ENCODE data around the gene CLSTN1.

CLSTN1 gene

DNA sequence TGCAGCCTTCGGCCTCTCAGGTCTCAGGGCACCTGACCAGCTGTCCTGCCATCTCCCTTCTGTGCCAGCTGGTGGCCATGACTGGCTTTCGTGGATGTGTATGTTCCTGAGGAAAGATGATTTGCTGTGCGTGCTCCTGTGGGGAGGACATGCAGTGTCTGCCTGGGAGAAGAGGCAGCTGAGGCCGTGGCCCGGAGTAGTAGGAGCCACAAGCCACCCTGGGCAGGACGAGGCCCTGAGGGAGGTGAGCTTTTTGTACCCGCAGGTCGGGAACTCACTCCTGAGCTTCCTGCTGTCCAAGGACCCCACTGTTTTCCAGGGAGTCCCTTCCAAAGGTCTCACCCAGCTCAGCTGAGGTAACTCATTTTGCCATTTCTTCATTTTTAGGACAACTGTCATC is 113.7 kb downstream of the CLSTN1 start:
- DNase-seq: no peak

DNA sequence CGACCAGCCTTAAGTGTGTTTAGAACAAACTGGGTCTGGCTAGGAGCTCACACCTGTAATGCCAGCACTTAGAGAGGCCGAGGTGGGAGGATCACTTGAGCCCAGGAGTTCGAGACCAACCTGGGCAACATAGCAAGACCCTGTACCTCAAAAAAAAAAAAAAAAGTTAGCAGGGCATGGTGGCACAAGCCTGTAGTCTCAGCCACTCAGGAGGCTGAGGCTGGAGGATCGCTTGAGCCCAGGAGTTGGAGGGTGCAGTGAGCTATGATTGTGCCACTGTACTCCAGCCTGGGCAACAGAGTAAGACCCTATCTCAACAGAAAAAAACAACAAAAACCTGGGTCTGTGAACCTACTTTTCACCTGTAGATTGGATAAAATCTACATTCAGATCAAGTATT is 117.6 kb downstream of the CLSTN1 start:
- no peak for DNase-seq

DNA sequence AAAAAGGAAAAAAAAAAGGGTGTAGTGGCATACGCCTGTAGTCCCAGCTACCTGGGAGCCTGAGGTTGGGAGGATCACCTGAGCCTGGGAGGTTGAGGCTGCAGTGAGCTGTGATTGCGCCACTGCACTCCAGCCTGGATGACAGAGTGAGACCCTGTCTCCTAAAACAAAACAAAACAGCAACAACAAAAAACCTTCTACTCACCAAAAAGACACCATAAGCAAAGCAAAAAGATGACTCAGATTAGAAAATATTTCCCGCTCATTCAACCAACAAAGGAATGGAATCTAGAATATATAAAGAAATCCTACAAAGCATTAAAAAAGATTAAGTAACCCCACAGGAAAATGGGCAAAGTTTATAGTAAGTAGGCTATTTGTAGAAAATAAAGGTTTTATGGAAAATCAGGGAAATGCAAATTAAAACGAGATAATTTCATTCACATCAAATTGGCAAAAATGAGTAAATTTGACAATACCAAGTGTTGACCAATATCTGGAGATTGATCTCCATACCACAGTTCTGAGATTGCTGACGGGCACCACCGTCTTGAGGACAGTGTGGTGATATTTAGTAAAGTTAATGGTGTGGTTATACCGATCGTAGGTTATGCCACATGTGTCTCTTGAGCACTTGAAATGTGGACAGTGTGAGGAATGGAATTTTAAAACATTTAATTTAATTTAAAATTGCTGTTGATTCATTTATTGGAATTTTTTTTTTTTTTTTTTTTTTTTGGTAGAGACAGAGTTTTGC is 118.2 kb downstream of the CLSTN1 start:
- DNase-seq: no peak

DNA sequence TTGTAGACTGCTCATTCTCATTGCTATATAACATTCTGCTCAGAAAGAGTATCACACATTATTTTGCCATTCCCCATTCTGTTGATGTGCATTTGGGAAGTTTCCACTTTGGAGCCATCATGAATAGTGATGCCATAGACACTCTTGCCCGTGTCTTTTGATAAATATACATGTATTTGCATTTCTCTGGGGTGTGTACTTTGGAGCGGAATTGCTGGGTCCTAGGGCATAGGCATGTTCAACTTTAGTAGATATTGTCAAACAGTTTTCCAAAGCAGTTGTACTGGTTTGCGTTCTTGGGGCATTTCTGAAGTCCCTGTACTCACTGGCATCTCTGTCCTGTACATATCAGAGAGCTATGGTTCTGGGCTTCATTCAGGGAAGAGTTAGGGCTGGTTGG is 120.1 kb downstream of the CLSTN1 start:
- no peak for DNase-seq

DNA sequence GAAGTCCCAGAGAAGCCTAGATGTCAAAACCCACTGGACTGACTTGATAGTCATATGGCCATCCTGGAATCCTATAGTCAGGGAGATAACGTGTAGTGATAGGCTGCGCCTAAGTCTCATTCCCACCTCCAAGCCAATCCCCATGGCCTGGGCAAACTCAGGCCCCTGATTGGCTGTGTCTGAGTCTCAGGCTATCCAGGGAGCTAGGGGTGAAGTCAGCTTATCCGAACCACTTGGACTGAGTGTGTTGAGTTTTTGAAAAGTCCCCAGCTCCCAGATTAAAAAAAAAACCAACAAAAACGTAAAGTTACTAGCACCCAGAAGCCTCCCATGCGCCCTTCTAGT is 120.6 kb downstream of the CLSTN1 start:
- DNase-seq: no peak

DNA sequence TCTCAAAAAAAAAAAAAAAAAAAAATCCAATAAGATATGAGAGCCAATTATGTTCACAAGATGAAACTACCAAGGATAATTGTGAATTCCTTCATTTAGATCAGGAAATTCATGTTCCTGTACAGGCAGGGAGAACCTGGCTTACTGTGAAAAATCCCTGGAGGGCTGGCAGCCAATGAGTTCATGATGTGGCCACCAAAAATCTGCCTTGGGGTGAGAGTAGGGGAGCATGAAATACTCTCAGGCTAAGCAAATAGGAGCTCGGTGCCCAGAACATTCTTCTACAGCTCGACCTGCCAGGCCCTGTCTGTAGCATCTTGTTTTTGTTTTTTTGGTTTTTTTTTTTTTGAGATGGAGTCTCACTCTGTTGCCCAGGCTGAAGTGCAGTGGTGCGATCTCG is 122.1 kb downstream of the CLSTN1 start:
- no peak for DNase-seq

DNA sequence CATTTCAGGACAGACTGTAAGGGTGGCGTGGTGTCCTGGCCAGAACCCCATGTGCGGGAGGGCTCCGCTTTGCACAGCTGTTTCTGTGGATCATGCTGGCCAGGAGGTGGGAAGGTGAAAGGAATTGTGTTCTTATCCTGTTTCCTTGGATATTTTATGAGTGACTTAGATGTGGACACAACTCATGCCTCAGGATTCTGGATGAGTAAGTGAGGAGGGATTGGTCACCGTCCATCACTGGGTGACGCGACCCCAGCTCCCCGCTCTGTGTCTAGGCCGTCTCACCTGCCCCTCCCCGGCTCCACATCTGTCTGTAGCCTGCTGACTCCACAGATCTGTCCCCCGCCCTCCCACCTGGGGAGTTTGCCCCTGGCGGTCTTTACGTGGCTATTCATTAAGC is 123.4 kb downstream of the CLSTN1 start:
- DNase-seq: no peak

DNA sequence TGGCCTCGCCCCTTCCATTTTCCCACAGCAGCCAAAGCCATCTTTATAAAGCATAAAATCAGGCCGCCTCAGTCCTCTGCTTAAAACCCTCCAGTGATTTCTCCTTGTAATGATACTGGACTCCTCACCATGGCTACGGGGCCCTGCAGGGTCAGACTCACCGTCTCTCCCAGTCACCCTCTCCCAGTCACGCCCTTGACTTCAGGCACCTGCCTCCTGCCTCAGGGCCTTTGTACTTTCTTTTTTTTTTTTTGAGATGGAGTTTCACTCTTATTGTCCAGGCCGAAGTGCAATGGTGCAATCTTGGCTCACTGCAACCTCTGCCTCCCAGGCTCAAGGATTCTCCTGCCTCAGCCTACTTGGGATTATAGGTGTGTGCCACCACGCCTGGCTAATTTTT is 124.4 kb downstream of the CLSTN1 start:
- DNase-seq: no peak

DNA sequence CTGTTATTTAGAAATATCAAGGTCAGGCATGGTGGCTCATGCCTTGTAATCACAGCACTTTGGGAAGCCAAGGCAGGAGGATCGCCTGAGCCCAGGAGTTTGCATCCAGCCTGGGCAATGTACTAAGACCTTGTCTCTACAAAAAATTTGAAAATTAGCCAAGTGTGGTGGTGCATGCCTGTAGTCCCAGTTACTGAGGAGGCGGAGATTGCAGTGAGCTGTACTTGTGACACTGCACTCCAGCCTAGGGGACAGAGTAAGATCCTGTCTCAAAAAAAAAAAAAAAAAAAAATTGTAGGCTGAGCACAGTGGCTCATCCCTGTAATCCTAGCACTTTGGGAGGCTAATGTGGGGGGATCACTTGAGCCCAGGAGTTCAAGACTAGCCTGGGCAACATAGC is 127.0 kb downstream of the CLSTN1 start:
- DNase-seq: no peak

DNA sequence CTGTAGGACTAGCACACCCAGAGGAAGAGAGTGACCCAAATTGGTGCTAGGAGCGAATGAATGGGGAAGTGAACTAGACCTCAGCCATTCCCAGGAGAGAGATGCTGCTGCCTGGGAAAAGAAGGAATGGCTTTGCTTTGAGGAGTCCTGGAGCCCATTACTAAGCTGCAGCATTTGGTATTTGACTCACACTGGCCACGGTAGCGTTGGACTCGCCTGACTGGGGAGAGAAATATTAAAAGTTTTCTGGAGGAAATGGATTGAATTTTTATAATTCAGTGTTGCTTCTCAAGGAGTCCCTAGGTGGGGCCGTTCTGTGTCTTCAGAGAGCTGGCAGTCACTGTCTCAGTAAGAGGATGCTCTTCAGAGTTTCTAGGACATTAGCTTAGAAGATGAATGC is 132.1 kb downstream of the CLSTN1 start:
- no peak for DNase-seq

DNA sequence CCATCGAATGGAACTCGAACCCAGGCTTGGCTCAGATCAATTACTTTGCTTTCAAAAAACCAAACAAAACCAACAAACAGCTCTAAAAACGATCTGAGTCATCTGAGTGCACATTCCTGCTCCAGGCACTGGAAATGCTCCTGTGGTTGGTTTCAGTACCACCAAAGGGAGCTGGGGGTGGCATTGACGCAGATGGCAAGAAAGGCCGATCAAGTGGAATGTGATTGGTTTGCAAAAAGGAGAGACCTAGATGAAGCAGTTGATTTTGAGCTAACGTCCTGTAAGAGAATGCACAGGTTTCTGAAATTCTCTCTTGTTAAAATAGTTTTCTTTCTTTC is 132.7 kb downstream of the CLSTN1 start:
- no peak for DNase-seq

DNA sequence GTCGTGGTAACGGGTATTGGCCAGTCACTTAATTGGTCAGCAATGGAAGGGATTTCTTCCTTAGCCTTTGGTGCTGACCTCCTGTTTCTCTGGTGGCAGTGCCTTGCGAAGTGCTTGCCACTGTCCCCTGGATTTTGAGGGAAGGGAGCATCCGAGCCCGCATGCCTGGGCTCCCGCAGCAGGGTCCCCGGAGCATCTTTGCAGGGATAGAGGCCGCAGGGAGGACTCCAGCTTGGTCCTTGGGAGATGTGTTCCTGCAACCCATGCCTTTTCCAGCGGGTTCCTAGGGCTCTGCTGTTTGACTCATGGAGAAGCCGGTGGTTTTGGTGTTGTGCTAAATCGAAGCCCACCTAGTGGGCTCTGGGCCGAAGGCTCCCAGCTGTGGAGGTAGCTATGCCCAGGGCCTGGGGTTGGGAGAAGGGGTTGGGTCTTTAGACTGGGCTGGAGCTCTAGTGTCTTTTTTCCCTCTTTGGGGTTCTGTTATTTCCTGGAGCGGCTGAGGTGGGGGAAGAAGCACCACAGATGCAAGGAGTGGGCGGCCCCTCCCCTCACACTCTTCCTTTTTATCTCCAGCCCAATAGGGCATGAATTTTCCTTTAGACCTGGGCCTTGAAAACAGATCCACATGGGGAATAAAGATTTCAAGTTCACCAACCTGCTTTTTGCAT is 133.2 kb downstream of the CLSTN1 start:
- no peak for DNase-seq

DNA sequence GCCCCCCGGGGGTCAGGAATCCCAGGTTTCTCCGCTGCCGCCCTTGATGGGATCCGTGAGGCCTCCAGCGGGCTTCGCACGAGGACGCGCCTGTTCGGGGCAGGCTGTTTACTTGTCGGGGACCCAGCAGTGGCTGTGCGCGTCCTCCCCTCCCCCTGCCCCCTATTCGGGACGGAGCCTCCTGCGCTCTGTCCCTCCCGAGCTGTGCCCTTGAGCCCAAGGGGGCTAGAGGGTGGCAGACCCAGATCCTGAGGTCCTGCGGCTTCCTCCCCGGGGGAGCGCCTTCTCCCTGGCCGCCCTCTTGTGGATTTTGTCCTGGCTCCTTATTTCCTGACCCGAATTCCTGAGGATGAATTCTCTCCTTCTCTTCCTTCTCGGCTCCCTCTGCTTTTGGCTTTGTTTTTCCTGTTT is 133.8 kb downstream of the CLSTN1 start:
- DNase-seq: peak; percentile 36

DNA sequence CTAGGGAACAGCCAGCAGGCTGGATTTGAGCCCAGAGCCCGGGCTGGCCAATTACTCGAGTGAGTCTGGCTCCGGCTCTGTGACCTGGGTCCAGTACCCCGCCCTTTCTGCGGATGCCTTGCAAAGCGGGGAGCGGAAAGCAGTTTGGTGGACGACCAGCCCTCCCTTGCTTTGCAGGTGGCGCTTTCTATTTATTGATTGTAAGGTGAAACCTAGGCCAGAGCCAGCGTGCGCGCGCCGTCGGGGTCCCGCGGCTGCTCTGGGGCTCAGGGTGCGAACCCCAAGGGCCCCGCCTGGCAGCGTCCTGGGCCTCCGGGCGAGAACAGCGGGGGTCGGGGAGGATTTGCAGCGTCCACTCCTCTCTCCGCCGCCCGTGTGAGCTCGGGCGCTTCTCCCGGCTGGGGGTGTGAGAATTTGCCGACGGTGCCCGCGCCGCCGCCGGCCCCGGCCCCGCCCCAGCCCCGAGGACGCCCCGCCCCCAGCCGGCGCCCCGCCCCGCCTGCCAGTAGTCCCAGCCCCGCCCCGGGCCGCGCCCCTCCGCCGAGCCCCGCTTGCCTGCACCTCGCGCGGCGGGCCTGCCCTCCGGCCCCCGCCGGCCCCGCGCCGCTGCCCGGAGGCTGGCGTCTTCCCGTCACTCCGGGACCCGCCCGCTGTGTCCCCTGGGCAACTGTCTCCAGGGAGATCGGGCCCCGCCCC is 134.6 kb downstream of the CLSTN1 start:
- peak; percentile 98 for DNase-seq

DNA sequence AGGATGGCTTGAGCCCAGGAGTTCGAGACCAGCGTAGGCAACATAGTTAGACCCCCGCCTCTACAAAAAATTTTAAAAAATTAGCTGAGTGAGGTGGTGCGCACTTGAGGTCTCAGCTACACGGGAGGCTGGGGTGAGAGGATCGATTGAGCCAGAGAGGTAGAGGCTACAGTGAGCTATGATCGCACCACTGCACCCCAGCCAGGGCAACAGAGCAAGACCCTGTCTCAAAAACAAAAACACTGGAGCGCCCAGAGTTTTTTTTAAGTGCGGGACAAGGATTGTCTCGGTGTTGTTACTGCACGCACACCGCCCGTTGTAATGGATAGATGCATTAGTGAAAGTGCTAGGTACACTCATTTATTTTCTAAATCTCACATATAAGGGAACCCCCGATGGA is 135.2 kb downstream of the CLSTN1 start:
- DNase-seq: no peak

DNA sequence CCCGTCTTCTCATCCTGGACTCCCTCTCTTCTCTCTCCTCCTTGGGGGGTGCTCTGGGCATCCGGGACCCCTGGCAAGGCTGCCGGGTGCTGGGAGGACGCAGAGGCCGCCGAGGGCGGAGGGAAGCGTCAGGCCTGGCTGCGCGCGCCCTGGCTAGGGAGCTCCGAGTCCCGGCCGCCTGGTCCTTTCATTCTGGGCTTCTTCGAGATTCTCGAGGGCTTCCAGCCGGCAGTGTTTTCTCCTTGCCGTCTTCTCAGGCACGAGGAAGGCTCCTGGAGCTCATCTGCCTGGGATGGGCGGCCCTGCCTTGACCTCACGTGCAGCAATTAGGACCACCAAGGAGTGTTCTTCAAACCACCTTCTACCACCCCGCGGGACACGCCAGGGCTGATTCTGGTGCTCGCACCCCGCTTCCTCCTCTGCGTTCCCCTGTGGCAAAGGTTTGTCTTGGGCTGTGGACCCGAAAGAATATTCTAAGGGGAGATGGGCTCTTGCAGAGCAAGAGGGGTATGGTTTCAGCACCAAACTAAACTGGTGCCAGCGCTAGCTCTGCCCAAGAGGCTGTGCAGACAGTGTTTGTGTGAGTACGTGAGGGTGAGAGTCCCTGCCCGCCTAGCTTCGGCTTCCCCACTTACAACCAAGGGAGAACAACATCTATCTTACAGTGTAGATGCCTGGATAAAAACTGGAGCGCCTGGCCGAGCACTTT is 135.7 kb downstream of the CLSTN1 start:
- peak; percentile 67 for DNase-seq

DNA sequence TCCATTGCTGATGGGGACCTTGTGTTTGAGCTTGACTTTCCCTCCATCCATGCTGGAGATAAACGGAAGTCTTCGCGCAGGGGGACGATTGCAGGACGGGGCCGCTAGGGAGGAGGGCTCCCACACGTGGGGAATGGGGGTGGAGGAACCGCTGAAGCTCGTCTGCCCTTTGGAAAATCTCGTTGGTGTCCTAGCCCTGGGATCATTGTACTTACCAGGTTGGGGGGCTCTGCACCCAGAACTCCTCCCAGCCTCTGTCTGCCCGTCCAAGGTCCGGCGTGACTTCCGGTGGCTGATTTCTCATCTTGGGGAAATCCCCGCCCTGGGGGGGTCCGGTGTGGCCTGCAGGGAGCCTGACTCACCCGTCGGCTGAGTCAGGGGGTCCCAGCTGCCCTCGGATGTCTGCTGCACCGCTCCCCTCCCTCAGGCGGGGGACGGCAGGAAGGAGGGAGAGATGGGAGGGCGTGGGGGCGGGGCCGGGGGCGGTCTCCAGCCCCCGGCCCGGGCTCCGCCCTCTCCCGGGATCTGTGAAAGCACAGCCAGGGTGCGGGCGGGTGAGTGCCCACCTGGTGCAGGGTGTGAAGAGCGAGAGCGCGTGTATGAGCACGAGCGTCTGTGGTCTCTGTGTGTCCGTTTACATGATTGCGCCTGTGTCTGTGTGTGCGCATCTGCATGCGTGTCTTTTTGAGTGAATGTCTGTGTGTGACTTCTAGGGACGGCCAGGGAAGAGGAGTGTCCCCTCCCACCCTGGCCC is 136.5 kb downstream of the CLSTN1 start:
- peak; percentile 97 for DNase-seq

DNA sequence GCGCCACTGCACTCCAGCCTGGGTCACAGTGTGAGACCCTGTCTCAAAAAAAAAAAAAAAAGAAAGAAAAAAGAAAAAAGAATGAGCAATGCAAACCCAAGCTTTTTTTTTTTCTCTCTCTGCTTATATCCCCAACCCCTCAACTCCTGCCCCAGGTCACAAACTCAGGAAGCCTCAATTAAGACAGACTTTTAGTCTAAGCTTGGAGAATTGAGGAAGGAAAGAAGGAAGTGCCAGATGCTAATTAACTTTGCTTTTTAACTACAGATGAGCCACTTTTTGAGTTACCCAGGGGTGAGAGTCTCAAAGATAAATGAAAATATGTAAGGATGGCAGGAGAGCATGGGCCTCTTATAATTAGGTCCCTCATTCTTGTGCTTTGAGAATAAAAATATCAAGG is 139.0 kb downstream of the CLSTN1 start:
- no peak for DNase-seq

DNA sequence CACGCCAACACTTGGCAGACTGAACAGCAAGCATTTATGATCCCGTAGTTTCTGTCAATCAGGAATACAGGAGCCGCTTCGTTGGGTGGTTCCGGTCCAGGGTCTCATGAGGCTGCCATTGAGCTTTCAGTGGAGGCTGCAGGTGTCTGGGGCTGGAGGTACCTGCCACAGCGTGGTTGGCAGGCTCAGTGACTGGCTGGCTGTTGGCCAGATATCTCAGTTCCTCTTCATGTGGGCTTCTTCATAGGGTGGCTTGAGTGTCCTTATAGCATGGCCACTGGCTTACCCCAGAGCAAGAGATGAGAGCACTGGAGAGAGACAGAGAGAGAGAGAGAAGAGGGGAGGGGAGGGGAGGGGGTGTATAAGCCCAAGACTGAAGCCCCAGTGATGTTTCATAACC is 142.9 kb downstream of the CLSTN1 start:
- DNase-seq: no peak

DNA sequence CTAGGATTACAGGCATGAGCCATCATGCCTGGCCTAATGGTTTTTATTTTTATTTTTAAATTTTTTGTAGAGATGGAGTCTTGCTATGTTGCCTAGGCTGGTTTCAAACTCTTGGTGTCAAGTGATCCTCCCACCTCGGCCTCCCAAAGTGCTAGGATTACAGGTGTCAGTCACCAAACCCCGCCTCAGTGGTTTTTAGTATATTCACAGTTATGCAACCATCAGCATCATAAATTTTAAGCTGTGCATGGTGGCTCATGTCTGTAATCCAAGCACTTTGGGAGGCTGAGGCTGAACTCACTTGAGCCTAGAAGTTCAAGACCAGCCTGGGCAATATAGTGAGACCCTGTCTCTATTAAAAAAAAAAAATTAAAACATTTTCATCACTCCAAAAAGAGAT is 143.7 kb downstream of the CLSTN1 start:
- no peak for DNase-seq

All from NCI-H510A (cell line).